DND-41 (cell line): Measurements from ENCODE around the gene MCC.

ENCODE experiments used
- EZH2 ChIP-seq: IDR thresholded peaks from 3 replicates; pipeline ENCODE4 v1.6.1; 2012; ENCODE audit warnings: borderline replicate concordance, low read depth, mild to moderate bottlenecking, moderate library complexity, low read length, inconsistent platforms; ENCODE audit not compliant: severe bottlenecking
- TF ChIP-seq, protein P1 (sequence below): IDR thresholded peaks from 2 replicates; pipeline ENCODE4 v1.5.1; 2012; ENCODE audit warnings: borderline replicate concordance, low read length, moderate library complexity, mild to moderate bottlenecking; ENCODE audit not compliant: poor library complexity, severe bottlenecking; ENCODE audit errors: extremely low read depth

DNA sequence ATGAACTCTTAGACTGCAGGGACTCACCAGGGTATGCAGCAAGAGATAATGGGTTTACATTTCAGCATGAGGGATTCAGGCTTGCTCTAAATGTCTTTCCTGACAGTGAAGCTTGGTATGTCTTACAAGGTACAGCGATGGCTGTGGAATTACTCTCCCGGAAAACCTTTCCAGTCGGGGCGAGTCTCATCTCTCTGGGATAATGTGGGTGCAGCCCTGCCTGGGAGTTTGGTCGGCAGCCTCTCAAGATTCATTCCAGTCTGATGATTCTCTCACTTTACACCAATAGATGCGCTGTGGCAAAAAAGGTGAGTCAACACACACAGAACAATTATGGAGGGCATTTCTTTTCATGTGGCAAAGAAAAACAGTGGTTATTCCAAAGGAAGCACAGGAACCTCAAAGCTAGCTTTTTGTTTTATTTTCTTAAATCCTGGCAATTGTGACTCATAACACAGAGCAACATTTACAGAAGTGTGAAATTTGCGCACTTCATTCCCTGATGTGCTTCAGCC, 321.3 kb downstream of the MCC start:
- TF ChIP-seq, protein P1, sequence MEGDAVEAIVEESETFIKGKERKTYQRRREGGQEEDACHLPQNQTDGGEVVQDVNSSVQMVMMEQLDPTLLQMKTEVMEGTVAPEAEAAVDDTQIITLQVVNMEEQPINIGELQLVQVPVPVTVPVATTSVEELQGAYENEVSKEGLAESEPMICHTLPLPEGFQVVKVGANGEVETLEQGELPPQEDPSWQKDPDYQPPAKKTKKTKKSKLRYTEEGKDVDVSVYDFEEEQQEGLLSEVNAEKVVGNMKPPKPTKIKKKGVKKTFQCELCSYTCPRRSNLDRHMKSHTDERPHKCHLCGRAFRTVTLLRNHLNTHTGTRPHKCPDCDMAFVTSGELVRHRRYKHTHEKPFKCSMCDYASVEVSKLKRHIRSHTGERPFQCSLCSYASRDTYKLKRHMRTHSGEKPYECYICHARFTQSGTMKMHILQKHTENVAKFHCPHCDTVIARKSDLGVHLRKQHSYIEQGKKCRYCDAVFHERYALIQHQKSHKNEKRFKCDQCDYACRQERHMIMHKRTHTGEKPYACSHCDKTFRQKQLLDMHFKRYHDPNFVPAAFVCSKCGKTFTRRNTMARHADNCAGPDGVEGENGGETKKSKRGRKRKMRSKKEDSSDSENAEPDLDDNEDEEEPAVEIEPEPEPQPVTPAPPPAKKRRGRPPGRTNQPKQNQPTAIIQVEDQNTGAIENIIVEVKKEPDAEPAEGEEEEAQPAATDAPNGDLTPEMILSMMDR: no peak
- no peak for TF ChIP-seq EZH2
